Stimulated activated CD4-positive, alpha-beta T cell treated with anti-CD3 and anti-CD28 coated beads, Interleukin-1b, Interleukin-23, amount 100 ng/mL, for 48 hours (primary cell): ENCODE measurements around the gene NUP188.

Source experiments
- DNase-seq: peaks from one replicate; pipeline ENCODE4 v3.0.0-alpha.2; 2020

Gene NUP188, protein sequence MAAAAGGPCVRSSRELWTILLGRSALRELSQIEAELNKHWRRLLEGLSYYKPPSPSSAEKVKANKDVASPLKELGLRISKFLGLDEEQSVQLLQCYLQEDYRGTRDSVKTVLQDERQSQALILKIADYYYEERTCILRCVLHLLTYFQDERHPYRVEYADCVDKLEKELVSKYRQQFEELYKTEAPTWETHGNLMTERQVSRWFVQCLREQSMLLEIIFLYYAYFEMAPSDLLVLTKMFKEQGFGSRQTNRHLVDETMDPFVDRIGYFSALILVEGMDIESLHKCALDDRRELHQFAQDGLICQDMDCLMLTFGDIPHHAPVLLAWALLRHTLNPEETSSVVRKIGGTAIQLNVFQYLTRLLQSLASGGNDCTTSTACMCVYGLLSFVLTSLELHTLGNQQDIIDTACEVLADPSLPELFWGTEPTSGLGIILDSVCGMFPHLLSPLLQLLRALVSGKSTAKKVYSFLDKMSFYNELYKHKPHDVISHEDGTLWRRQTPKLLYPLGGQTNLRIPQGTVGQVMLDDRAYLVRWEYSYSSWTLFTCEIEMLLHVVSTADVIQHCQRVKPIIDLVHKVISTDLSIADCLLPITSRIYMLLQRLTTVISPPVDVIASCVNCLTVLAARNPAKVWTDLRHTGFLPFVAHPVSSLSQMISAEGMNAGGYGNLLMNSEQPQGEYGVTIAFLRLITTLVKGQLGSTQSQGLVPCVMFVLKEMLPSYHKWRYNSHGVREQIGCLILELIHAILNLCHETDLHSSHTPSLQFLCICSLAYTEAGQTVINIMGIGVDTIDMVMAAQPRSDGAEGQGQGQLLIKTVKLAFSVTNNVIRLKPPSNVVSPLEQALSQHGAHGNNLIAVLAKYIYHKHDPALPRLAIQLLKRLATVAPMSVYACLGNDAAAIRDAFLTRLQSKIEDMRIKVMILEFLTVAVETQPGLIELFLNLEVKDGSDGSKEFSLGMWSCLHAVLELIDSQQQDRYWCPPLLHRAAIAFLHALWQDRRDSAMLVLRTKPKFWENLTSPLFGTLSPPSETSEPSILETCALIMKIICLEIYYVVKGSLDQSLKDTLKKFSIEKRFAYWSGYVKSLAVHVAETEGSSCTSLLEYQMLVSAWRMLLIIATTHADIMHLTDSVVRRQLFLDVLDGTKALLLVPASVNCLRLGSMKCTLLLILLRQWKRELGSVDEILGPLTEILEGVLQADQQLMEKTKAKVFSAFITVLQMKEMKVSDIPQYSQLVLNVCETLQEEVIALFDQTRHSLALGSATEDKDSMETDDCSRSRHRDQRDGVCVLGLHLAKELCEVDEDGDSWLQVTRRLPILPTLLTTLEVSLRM (N-terminal part only)

DNA sequence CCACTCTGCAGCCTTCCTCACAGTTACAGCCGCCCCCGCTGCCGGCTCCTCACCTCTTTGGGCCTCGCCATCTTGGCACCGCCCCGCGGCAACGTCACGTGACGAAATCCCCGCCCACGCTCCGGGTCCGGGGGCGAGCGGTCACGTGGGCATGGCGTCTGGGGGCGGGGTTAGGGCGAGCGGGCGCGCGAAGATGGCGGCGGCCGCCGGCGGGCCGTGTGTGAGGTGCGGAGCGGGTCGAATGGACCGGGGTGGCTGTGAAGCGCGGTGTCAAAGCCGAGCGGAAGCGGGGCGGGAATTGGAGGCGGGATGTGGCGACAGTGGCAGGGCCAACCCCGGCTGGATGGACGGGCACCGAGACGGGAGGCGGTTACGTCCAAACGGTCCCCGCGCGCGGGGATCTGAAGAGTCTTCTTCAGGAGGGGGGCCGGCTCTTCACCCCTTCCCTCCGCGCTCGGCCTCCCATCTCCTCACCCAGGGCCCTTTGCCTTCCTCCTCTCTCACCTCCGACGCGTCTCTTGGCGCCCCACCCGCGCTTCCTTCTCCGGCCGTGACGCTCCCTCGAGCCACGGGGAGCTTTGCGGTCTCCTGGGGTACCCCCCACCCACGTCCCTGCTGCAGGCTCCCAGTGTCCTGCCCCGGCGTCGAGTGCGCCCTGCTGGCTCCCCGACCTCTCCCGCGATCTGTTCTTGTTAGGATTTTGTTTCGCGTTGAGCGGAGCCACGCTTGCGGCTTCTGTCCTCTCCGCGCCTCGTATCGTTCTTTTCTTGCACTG, at the start of gene NUP188, which contains the start of gene DOLK:
NUP188 (plus strand) TSS at position 173 of the 775 bp plus-strand sequence; CDS start at position 194, 21 bp downstream.
DOLK (minus strand) TSS at position 77 of the 775 bp plus-strand sequence. CDS start 300 bp downstream, outside the sequence.
- peak; percentile 98 for DNase-seq

DNA sequence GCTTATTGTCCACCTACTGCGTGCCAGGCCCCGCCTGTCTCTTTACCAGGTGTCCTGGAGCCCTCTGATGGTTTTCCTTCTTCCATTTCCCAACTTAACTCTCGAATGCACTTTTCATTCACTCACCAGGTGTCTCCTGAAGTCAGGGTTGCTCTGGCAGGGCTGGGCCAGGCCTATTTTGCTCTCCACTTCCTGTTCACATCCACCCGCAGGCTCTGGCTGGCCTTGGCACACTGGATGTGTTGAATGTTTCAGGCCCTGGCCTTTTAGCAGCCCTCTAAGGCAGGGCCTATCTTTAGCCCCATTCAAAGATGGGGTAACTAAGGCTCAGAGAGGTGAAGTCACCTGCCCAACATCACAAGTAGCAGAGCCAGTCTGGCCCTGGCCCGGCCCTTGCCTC, 49.1 kb upstream of the NUP188 start:
- no peak for DNase-seq

DNA sequence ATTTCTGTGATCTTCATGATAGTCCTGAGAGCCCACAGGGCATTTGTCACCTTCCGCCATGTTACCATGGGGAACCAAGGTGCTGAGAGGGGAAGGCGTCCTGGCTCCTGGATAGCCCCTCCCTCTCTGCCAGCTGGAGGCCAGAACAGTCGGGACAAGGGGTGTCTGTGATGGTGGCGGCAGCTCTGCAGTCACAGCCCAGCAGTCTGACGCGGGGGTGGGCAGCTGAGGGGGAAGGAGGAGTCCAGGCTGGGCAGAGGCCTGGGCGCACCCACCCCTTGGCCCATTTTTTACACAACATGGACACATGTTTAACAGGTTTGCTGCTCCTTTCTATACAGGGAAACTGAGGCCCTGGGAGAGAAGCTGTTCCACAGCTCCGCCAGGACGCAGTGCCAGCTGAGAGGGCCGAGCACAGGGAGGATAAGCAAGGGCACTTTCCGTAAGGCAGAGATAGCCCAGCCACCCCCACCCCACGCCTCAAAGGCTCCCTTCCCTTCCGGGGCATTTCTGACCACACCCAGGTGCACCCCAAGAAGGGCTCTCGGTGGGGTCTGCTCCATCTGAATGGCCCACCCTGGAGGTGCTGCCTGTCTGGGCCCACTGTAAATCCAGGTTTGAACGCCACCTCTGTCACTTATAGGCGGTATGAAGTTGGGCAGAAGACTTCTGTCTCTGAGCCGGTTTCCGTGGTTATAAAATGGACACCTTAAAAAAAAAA, 48.5 kb upstream of the NUP188 start:
- no peak for DNase-seq

DNA sequence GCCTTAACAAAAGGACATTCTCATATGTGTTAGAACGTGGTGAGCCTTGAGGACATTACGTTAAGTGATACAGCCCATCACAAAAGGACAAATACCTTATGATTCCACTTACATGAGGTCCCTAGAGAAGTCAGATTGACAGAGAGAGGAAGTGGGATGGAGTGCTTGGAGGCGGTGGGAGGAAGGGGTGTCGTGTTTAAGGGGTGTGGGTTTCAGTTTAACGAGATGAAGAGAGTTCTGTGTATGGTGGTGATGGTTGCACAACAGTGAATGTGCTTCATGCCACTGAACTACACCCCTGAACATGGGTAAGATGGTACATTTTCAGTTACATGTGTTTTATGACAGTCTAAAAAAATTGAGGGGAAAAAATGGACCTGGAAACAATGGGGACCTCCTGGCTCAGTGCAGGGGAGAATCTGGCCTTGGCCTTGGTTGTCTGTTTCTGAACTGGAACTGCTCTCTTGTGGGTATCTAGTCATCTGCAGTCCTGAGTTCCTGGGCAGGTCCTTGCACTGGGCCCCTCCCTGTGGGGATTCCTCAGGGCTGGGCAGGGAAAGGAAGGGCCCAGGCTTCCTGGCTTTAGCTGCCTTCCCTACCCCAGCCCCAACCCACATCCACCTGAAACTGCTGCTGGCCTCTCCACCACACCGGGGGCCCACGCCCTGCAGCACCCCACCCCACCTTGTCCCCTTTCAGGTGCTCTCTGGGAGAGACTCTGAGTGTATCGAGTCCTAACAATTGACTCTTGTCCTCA, 47.8 kb upstream of the NUP188 start:
- DNase-seq = peak; percentile 21

DNA sequence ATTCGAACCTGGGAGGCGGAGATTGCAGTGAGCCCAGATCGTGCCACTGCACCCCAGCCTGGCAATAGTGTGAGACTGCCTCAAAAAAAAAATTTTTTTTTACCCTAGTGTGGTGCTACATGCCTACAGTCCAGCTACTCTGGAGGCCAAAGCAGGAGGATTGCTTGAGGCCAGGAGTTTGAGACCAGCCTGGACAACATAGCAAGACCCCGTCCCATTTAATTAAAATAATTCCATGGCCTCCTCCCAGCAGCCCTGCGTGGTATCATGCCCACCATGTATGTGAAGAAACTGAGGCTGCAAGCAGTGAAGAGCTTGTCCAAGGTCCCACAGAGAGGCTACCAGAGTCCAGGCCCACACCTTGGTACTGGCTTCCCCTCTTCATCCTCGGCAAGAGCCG, 46.1 kb upstream of the NUP188 start:
- DNase-seq = no peak

DNA sequence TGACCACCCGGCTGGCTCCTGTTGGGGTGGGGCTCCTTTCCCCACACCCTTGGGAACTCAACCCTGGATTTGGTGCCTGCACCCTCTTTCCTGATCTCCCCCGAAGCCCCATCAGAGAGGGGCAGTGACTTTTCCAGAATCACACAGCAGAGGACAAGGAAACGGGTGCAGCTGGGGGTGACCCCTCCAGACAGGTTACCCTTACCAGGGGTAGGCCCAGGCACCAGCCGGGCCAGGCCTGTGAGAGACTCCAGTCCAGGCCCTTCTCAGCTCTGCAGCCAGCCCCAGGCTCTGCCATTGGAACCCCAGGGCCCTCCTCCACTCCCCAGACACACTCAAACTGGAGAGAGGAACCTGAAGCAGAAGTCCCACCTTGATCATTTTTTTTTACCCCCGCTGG, 45.7 kb upstream of the NUP188 start:
- no peak for DNase-seq

DNA sequence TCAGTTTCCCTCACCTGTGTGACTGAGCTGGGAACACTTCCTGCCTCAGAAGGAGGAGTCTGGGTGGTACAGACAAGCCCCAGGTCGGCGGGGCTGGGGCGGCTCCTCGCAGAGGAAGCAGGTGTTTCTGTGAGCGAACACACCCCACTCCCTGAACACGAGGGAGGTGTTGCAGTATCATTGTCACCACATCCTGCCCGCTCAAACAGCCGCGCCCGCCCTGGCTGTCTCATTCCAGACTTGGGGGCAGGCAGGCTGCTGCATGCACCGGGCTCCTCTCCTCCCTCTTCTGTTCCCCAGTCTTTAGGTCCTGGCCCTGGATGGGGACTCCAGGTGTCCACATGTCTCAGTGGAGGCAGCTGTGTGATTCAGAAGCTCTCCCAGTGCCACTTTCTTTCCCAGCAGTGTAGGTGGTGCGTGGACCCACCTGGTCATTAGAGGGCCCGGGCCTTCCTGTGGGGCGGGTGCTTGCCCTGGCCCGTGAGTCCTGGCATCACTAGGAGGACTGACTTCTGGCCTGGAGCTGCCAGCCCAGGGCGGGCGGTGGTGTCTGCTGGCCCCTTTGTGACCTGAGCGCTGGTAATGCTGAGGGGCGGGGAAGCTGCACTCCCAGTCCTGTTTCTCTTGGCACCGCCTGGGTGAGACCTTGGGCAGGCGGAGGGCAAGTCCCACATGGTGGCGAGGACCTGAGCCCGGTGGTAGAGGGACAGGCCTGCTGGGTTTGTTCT, 45.0 kb upstream of the NUP188 start:
- peak; percentile 86 for DNase-seq

DNA sequence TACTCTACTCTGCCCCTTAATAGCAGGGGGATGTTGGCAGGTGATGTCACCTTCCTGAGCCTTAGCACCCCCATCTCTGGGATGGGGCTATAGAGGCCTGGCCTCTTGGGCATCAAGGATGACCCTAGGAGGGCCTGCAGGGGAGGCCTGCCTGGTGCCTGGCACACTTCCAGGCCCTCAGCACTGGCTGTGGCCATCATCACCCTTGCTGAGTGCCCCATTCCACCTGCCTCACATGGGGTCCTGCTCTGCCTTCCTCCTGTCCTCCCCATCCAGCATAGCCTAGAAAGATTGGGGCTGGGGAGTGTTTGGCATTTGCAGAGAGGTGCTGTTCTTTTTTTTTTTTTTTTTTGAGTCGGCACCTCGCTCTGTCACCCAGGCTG, 44.4 kb upstream of the NUP188 start:
- DNase-seq = no peak

DNA sequence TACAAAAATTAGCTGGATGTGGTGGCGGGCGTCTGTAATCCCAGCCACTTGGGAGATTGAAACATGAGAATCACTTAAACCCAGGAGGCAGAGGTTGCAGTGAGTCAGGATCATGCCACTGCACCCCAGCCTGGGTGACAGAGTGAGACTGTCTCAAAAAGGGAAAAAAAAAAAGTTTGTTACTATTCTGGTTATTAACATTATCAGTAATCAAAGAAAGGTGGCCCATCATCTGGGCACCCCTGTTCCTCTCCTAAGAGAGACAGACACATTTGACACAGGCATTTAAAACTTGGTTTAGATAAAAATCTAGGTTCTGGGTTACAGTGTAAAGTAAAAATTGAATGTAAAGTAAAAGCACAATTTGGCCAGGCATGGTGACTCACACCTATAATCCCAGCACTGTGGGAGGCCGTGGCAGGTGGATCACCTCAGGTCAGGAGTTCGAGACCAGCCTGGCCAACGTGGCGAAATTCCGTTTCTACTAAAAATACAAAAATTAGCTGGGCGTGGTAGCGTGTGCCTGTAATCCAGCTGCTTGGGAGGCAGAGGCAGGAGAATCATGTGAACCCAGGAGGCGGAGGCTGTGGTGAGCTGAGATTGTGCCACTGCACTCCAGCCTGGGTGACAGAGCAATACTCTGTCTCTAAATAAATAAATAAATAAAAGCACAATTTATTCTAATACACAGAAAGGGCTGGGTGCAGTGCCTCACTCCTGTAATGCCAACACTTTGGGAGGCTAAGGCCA, 43.5 kb upstream of the NUP188 start:
- no peak for DNase-seq

DNA sequence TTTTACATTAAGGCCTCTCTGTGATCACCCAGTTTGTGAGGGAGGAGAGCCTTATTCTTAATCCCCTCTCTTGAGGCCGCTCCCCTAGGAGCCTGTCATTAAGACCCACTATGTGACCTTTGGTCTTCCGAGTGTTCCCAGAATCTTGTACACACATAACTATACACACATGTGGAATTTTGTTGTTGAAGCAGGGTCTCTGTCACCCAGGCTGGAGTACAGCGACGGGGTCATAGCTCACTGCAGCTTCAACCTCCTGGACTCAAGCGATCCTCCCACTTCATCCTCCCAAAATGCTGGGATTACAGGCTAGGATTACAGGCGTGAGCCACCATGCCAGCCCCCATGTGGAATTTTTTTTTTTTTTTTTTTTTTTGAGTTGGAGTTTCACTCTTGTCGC, 41.5 kb upstream of the NUP188 start:
- no peak for DNase-seq

DNA sequence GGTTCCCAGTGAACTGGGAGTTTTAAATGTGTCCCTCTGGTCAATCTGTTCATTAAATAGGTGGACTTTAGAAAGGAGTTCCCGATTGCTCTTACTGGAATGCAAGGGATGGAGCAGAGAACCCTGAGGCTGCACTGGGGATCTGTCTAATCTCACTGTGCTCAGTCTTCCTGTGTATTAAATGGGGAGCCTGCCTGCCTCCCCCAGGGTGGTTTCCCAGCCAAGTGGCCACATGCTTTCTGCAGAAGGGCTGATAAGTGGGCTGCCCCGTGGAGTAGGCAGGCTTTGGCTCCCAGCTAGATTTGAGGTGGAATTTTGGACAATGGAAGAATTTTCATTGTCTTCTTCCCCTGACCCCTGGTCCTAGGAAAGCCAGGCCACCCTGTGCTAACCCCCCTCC, 40.8 kb upstream of the NUP188 start:
- no peak for DNase-seq

DNA sequence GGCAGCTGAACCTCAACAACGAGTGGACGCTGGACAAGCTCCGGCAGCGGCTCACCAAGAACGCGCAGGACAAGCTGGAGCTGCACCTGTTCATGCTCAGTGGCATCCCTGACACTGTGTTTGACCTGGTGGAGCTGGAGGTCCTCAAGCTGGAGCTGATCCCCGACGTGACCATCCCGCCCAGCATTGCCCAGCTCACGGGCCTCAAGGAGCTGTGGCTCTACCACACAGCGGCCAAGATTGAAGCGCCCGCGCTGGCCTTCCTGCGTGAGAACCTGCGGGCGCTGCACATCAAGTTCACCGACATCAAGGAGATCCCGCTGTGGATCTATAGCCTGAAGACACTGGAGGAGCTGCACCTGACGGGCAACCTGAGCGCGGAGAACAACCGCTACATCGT, 39.1 kb upstream of the NUP188 start:
- DNase-seq = no peak

DNA sequence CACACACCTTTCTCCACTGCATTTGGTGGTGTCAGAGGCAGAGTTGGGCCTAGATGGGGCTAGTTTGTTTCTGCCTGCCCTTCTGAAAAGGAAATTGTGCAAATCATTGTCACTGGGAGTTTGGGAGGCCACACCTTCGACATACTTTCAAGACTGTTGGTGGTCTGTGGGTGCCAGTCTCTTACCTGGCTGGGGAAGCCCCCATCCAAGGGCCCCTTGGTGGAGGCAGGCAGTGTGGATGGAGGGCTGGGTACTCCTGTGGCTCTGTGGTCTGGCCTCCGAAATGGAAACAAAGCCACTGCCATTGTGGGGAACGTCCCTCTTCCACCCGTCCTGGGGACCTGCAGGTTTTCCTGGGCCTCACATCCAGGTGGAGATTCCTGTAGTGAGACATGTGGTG, 37.6 kb upstream of the NUP188 start:
- no peak for DNase-seq

DNA sequence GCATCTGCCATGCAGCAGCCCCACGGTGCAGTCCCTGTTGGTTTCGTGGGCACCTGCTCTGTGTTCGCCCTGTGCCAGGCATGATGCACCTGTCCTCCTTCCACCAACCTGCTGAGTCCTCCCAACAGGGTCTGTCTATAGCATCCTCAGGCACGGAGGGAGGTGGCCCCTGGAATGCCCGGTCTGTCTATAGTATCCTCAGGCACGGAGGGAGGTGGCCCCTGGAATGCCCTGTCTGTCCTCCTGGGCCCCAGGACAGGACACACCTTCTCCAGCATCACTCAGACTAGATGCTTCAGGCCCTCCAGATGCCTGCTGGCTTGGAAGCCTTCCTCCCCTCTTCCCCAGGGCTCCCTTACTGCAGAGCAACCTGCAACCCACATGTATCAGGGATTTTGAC, 36.6 kb upstream of the NUP188 start:
- no peak for DNase-seq

DNA sequence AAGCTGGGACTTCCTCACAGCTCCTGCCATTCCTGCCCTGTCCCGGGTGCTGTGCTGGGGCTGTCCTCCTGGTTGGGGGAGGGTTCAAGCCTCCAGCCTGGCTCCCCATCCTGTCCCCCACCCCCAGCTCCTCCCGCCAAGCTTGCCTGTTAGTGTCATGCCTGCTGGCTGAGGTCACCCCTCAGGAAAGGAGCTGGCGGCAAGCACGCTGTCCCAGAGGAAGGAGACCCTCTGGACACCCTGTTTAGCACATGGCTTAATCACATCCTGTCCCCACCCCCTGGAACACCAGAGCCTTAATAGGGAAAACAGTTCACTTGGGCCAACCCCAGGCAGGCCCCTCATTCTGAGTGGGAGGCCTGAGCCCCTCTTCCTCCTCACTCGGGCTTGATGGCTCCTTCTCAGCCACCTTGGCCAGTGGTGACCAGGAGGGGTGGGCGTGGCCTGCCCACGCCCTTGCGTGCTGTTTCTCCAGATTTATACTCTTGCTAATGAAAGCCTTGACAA, 35.9 kb upstream of the NUP188 start:
- DNase-seq = no peak

DNA sequence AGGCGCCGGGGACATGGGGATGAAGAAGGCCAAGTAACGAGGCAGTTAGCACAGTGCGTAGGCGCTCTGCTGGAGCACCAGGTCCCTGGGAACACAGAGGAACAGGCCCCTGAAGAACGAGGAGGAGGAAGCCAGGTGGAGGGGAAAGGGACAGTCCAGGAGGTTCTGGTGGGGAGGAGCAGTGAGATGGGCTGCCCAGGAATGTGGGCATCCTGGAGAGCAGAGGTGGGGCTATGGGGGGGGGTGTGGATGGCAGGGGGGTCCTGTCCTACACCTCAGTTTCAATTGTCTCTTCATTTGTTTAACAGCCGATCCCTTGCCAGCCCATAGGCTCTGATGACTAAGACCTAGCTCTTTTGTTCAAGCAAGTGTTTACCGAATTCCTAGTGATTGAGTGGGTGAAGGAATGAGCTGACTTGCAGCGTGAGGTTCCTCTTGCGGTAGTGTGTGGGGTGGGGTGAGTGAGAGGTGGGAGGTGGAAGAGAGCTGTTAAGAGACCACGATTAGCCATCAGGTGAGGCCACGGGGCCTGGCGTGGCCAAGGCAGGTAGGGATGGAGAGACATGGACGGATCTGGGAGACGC, 35.1 kb upstream of the NUP188 start:
- DNase-seq = peak; percentile 39

DNA sequence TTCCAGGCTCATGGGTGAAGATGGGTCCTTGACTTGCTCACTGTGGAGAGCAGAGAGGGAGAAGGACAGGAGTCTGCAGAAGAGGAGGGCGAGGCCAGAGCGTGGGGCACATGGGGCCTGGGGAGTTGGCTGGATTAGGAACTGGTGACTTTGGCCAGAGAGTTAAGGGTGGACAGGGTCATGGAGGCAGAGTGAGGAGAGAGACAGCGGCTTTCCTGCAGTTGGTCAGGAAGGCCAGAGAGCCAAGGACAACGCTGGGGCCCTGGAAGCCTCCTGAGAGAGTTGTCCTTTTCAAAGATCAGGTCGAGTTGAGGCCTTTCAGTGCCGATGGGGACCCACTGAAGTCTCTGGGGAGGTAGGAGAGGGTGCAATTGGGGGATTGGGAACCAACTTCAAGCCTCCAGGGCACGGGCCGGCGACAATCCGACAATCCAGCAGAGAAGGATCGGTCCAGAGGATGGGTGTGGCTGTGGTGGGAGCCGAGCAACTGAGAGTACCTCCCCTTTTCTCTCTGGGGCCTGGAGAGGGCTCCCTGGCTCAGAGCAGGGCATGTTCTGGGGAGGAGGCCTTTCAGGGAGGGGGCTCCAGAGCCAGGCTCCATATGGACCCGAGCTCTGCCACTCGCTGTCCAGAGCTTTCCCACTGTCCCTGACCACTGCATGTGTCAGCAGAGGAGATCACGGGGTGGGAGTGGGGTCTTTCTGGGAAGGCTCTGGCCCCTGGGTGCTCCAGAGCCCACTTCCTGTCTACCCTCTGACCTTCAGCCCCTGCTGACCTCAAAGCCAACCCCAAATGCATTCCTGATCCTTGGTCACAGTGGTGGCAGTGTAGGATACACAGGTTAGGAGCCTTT, 34.2 kb upstream of the NUP188 start:
- no peak for DNase-seq
